Posterior cingulate gyrus (tissue), 11 donors: ENCODE results near the gene PGM5.

Experiments used
- DNase-seq, 10 donors: peaks; one replicate each; pipeline versions ENCODE4 v3.0.0 to v3.0.0-alpha.2; 2020 to 2021; ENCODE audit warnings: mixed read lengths in 3 of 10
- intact Hi-C: fragments of 100-400 bp; cut with DNase I; formaldehyde crosslinking; loops from one replicate; pipeline ENCODE4 v1.15.1; 2023

The PGM5 gene

DNA sequence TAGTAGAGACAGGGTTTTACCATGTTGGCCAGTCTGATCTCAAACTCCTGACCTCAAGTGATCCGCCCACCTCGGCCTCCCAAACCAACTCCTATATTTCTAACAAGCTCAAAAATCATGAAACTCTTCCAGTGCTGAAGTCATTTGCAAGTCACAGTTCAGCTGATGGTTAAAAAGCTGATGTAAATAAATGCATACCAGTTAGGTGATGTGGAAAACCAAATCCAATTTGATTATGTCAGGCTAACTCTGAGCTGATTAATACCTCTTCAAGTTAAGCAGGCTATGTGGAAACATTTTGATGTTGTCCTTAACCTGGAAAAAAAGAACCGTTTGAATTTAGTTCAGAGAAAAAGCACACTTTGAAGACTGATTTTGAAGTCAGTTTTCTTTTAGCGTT, 133.2 kb downstream of the PGM5 start:
- DNase-seq = no peak
- intact Hi-C loops = no loop called here

GRCh38 chr9:68492806-68493205, 136.4 kb downstream of the PGM5 start:
- no peak for DNase-seq
- intact Hi-C loops = no loop called here

DNA sequence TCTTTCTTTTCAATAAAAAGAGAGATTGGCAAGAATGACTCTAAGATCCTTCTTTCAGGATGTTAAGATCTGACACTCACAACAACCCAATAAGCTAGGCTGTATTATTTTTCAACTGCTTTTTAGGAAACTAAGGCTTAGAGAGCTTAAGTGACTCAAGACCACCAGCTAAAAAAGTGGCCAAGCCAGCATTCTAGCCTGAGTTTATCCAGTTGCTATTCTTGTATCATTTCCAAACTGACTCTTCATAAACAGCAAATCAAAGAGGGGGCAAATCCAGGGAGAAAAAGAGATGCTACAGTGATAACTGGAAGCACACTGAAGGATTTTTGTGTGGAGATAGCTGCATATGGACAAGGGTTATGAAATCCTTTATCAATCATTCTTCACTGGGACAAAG, 137.1 kb downstream of the PGM5 start:
- no peak for DNase-seq
- intact Hi-C loops = no loop called here

DNA sequence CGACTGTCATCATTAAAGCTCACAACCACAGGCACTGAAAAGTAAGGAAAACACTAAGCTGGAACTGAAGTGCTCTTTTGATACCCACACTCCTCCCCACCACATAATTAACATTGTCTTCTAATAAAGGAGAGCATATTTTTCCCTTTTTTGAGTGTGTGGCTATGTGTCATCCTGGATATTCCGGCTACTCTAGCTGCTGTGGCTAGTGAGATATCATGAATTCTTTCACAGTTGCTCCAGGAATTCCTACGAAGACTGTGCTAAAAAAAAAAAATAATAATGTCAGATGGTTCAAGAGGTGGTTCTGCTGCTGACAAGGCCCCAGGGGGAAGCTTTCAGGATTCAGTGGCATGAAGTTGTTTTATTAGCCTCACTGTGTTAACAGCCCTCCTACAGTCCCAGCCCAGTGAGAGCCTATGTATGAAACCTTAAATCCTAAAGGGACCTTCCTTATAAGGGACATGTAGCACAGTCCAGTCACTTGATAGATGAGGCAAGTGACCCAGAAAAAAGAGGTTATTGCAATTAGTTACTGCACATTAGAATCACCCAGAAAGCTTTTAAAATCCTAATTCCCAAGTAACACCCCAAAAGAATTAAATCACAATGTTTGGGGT, 137.7 kb downstream of the PGM5 start:
- no peak for DNase-seq
- intact Hi-C loops = no loop called here

- no peak for DNase-seq
- intact Hi-C loops = no loop called here
Measured at GRCh38 chr9:68495247-68495646, 138.8 kb downstream of the PGM5 start.

DNA sequence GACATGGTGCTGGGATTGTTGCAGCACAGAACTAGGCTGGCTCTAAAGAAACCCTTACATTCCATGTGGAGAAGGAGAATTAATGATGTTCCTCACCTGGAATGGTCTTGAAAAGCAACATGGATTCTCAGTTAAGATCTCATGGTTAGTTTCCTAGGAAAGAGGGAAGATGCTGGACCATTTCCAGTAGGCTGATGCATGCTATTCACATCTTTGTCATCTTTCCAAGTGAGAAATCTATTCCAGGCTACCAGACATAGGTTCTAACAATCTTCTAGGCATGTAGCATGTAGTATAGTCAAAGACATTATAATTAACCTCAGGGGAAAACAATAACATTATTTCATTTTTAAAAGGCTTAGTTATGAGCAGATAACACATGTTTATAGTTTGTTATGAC, 139.9 kb downstream of the PGM5 start:
- no peak for DNase-seq
- intact Hi-C loops = no loop called here

DNA sequence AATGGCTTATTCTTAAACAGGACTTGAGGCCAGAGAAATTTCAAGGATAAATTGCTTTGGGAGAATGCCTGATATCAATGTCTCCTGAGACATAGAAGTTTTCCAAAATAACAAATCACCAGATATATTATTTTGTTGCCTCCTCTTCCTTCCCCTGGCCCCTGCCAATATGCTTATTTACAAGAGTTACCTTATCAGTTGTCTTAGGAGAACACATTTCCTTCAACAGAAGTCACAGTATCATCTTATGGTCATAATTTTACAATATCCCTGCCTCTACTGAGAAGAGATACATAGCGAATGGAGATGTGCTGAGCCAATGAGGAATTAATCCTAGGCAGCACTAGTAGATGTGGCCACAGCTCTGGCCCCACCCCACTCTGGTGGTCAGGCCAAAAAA, 141.2 kb downstream of the PGM5 start:
- DNase-seq = no peak
- intact Hi-C loops = no loop called here

DNA sequence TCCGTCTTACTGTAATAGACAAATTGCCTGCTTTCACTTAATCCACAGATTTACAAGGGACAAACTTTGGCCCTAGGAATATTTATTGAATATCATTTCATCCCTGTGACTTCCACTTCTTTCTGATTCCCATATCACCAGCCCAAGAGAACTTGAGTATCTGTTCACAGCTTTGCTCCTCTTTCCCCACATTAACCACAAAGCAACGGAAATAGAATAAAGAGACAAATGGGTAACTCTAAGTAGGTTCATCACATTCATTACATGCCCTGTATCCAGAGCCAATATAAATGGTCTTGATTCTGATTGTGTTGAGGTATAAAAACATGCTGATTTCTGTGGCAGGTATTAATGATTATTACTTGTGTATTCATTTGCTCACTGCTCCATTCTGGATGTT, 142.4 kb downstream of the PGM5 start:
- intact Hi-C loops = no loop called here
- no peak for DNase-seq

GRCh38 chr9:68500457-68501381, 144.3 kb downstream of the PGM5 start:
- no peak for DNase-seq

GRCh38 chr9:68502279-68502678, 145.9 kb downstream of the PGM5 start:
- intact Hi-C loops = loop anchor here (10.0 kb wide), 1 partner anchor 63 kb away; no protein-coding TSS in a partner anchor

More at GRCh38 chr9:68500457-68501381, 144.3 kb downstream of the PGM5 start:
- intact Hi-C loops = loop anchor here (10.0 kb wide), 1 partner anchor 64 kb away; no protein-coding TSS in a partner anchor

DNA sequence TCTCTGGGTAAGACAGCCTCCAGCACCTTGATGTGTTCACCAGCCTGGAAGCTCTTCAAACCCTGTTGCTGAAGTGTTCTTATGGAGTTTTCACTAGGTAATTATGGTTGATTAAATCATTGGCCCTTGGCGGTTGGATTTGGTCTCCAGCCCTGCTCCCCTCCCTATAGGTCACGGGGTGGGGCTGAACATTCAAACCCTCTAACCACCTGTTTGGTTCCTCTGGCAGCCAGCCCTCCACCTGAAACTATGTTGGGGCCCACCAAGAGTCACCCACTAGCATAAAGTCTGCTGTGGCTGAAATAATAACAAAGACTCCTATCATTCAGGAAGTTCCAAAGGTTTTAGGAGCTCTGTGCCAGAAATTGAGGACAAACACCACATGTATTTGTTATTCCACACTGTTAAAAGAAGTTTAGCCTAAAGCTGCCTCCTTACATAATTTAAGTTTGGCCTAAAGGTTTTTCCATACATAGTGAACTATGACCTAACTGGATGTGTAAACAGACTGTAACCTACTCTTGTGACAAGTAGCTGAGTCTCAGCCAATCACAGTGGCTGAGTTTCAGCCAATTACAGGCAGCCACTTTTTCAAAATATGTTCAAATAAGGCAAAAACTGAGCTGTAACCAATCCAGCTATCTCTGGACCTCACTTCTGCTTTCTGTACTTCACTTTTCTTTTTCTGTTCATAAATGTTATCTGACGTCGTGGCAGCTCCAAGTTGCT, 149.4 kb downstream of the PGM5 start:
- DNase-seq = no peak
- intact Hi-C loops = loop anchor here (10.0 kb wide), 1 partner anchor 59 kb away; no protein-coding TSS in a partner anchor

More at GRCh38 chr9:68502279-68502678, 145.9 kb downstream of the PGM5 start:
- DNase-seq = no peak

GRCh38 chr9:68506551-68506950, 150.1 kb downstream of the PGM5 start:
- intact Hi-C loops = loop anchor here (10.0 kb wide), 1 partner anchor 58 kb away; no protein-coding TSS in a partner anchor
- DNase-seq = no peak

GRCh38 chr9:68507130-68507805, 150.9 kb downstream of the PGM5 start:
- DNase-seq = no peak
- intact Hi-C loops = loop anchor here (10.0 kb wide), 1 partner anchor 58 kb away; no protein-coding TSS in a partner anchor

DNA sequence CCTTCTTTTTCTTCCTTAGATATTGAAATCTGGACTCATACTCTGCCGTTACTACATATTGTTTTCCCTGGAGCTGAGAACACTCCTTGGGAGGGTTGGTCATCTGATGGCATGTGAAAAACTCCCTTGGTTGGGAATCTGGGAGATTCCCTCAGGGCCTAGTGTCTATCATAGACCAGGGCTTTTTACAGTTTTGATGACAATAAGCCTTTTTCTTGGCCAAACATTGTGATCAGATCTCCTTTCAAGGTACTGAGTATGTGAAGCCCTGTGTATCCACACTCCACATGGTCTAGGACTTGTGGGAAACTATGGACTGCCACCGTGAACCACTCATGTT, 151.4 kb downstream of the PGM5 start:
- DNase-seq = no peak
- intact Hi-C loops = loop anchor here (10.0 kb wide), 1 partner anchor 57 kb away; no protein-coding TSS in a partner anchor

- intact Hi-C loops = loop anchor here (10.0 kb wide), 1 partner anchor 56 kb away; no protein-coding TSS in a partner anchor
- no peak for DNase-seq
Measured at GRCh38 chr9:68508547-68508946, 152.1 kb downstream of the PGM5 start.

DNA sequence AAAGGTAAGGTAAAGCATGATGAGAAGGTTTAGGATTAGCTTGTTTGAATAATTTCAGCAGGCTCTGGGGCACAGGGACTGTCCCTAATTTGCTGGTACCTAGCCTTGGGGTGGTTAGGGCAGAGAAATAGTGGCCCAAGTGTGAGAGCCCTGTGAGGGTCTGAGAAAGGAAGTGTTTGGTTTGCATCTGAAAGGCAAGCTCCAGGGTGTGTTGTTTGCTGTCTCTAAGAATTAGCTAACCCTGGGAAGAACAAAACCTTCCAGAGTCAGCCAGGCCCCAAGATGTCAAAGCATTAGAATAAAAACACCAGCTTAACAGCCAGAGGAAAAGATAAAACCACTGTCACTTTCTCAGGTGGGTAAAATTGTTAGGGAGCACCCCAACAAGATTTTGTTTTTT, 153.3 kb downstream of the PGM5 start:
- DNase-seq = no peak
- intact Hi-C loops = loop anchor here (10.0 kb wide), 1 partner anchor 55 kb away; no protein-coding TSS in a partner anchor

- no peak for DNase-seq
- intact Hi-C loops = no loop called here
Measured at GRCh38 chr9:68513385-68513784, 157.0 kb downstream of the PGM5 start.

- DNase-seq = no peak
- intact Hi-C loops = no loop called here
Measured at GRCh38 chr9:68513981-68514380, 157.6 kb downstream of the PGM5 start.

DNA sequence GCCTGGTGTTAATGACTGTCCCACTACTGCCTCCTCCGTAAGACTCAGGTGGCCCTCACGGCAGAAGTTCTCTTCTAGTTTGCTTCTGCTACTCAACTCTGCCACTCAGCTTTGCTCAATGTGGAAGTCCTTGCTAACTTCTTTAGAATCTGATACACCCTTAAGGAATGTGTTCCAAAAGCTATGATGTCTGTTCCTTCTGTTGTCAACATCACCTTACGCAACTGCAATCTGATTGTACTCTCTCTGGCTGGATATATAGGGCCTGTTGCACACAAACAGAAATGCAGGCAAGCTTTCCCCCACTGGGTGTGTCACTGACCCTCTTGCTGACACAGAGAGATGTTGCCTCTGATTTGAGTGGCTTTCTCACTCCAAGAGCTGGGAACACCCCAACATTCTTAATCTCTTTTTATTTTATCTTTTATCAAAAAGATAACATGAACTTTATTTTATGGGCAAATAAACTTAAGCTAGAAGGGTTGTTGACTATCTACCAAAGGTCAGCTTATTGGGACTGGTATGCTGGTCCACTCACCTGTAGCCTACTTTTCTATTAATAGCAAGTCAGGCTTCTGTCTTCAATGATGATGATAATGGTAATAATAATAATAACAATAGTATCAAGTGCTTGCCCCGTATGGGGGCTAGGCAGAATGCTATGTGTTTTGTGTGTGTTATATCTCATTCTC, 159.1 kb downstream of the PGM5 start:
- intact Hi-C loops = no loop called here
- no peak for DNase-seq

DNA sequence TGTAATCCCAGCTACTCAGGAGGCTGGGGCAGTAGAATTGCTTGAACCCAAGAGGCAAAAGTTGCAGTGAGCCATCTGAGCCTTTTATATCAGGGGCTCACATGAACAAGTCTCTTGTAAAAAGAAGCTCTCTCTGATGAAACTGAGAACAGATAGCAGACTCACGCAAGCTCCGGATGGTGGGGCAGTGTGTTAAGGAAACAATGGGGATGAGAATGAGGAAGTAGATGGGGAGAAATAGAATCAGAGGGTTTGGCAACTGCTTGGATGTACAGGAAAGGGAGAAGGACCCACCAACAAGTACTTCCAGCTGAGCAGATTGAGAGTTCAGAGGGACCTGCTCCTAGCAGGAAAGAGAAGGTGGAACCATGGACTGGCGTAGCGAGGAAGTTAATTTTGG, 165.7 kb downstream of the PGM5 start:
- no peak for DNase-seq
- intact Hi-C loops = no loop called here
